GM23338 (cell line): Measurements from ENCODE around the gene SELENOF. TPM values are rescaled to one million over a fixed set of nuclear protein-coding genes. Genes with fewer than 3 reads are reported as not detected.

Experiments
- ATAC-seq: fragments of 200-7000 bp; cut with Tn5 transposase; 3 replicates; pipeline ENCODE4 v1.9.1; 2020
- DNase-seq: peaks from one replicate; pipeline ENCODE4 v3.0.0-alpha.2; 2015; ENCODE audit warnings: low spot score
- H2AFZ ChIP-seq: fragments of 200-600 bp; sonication (generic); 2 replicates; pipeline ENCODE4 v1.8.0; 2016; ENCODE audit warnings: antibody characterized with exemption, mild to moderate bottlenecking, moderate library complexity
- H3F3A ChIP-seq: fragments of 200-600 bp; sonication (generic); replicated peaks from 2 replicates; pipeline ENCODE4 v1.8.0; 2017; ENCODE audit warnings: antibody characterized with exemption, mixed run types, low read depth
- H3K27ac ChIP-seq: fragments of 200-600 bp; sonication (generic); 2 replicates; pipeline ENCODE4 v1.6.1; 2016; ENCODE audit warnings: low read depth
- H3K27me3 ChIP-seq: fragments of 200-600 bp; sonication (generic); 2 replicates; pipeline ENCODE4 v1.8.0; 2016; ENCODE audit warnings: mild to moderate bottlenecking, mixed run types, moderate library complexity; ENCODE audit not compliant: insufficient read depth
- H3K36me3 ChIP-seq: fragments of 200-600 bp; sonication (generic); 2 replicates; pipeline ENCODE4 v1.8.0; 2016; ENCODE audit warnings: mild to moderate bottlenecking; ENCODE audit not compliant: insufficient read depth
- H3K4me1 ChIP-seq: fragments of 200-600 bp; sonication (generic); 2 replicates; pipeline ENCODE4 v1.8.0; 2016; ENCODE audit warnings: mild to moderate bottlenecking, moderate library complexity; ENCODE audit not compliant: insufficient read depth
- H3K4me2 ChIP-seq: fragments of 200-600 bp; sonication (generic); 2 replicates; pipeline ENCODE4 v1.7.1; 2017; ENCODE audit warnings: mixed run types
- H3K4me3 ChIP-seq: fragments of 200-600 bp; sonication (generic); 2 replicates; pipeline ENCODE4 v1.6.1; 2016; ENCODE audit warnings: mixed run types
- H3K79me2 ChIP-seq: fragments of 200-600 bp; sonication (generic); replicated peaks from 2 replicates; pipeline ENCODE4 v1.8.0; 2017; ENCODE audit warnings: mild to moderate bottlenecking; ENCODE audit not compliant: insufficient read depth
- H3K9me2 ChIP-seq: fragments of 200-600 bp; sonication (generic); 2 replicates; pipeline ENCODE4 v1.8.0; 2017; ENCODE audit not compliant: insufficient read depth
- H4K20me1 ChIP-seq: fragments of 200-600 bp; sonication (generic); replicated peaks from 2 replicates; pipeline ENCODE4 v1.8.0; 2017; ENCODE audit warnings: mild to moderate bottlenecking; ENCODE audit not compliant: insufficient read depth
- H3K27ac Mint-ChIP-seq: 2 replicates; pipeline ENCODE4 v1.8.0; 2020; ENCODE audit warnings: inconsistent platforms, mild to moderate bottlenecking, moderate library complexity, mixed read lengths
- H3K27me3 Mint-ChIP-seq: 3 replicates; pipeline ENCODE4 v1.8.0; 2022; ENCODE audit warnings: low read depth, mild to moderate bottlenecking, moderate library complexity, mixed read lengths, inconsistent platforms; ENCODE audit not compliant: insufficient read depth, poor library complexity
- H3K36me3 Mint-ChIP-seq: 3 replicates; pipeline ENCODE4 v1.8.0; 2021; ENCODE audit warnings: low read depth, mild to moderate bottlenecking, inconsistent platforms, moderate library complexity, mixed read lengths
- H3K4me1 Mint-ChIP-seq: 3 replicates; pipeline ENCODE4 v1.8.0; 2020; ENCODE audit warnings: mild to moderate bottlenecking, inconsistent platforms, mixed read lengths
- H3K4me3 Mint-ChIP-seq: 3 replicates; pipeline ENCODE4 v1.8.0; 2021; ENCODE audit warnings: moderate library complexity, mild to moderate bottlenecking, inconsistent platforms, mixed read lengths
- H3K9me3 Mint-ChIP-seq: 3 replicates; pipeline ENCODE4 v1.8.0; 2020; ENCODE audit warnings: moderate library complexity, mild to moderate bottlenecking, inconsistent platforms, mixed read lengths
- CREB1 ChIP-seq: fragments of 250-450 bp; sonication (Bioruptor Pico); IDR thresholded peaks from 2 replicates; pipeline ENCODE4 v1.5.0; 2020; ENCODE audit warnings: low read depth, mild to moderate bottlenecking, moderate library complexity
- CTCF ChIP-seq, 2 experiments: fragments of 200-600 bp in 1 of 2; sonication (generic) in 1 of 2; conservative IDR thresholded peaks; 2 replicates each; pipeline versions ENCODE4 v1.5.1 to v1.6.1; 2016 to 2017; ENCODE audit warnings: antibody characterized with exemption in 2 of 2, low read depth in 2 of 2, mild to moderate bottlenecking in 2 of 2, moderate library complexity in 1 of 2
- ETS1 ChIP-seq: IDR thresholded peaks from 2 replicates; pipeline ENCODE4 v1.6.1; 2016; ENCODE audit warnings: antibody characterized with exemption
- EZH2 ChIP-seq: fragments of 200-600 bp; sonication (generic); IDR thresholded peaks from one replicate; pipeline ENCODE4 v1.8.0; 2017; ENCODE audit warnings: antibody characterized with exemption, mild to moderate bottlenecking, low read depth; ENCODE audit not compliant: unreplicated experiment
- EZH2phosphoT487 ChIP-seq: fragments of 200-600 bp; sonication (generic); IDR thresholded peaks from one replicate; pipeline ENCODE4 v1.8.1; 2018; ENCODE audit warnings: antibody characterized with exemption; ENCODE audit not compliant: unreplicated experiment
- NANOG ChIP-seq: IDR thresholded peaks from 2 replicates; pipeline ENCODE4 v1.6.1; 2016; ENCODE audit warnings: antibody characterized with exemption, borderline replicate concordance
- REST ChIP-seq: IDR thresholded peaks from one replicate; pipeline ENCODE4 v1.6.1; 2018; ENCODE audit warnings: antibody characterized with exemption; ENCODE audit not compliant: unreplicated experiment
- STAT1 ChIP-seq: IDR thresholded peaks from one replicate; pipeline ENCODE4 v1.6.1; 2016; ENCODE audit warnings: antibody characterized with exemption; ENCODE audit not compliant: unreplicated experiment
- polyA plus RNA-seq: library from polyadenylated mRNA; unstranded; fragments of >200 nt; fragmentation: Nextera tagmentation; extraction: Ambion mirVana; gene quantifications from 2 replicates; pipeline ENCODE4 v1.2.1, GENCODE V29; 2016
- total RNA-seq: library from RNA; depleted of rRNA; stranded (reverse); fragments of >200 nt; shearing (Covaris generic); gene quantifications from 2 replicates; pipeline ENCODE4 v1.2.3, GENCODE V29; 2014

SELENOF gene
- total and polyA plus RNA-seq, 2 experiments from 2014 or later: 113 to 142 TPM

- no peaks in the 10 kb centered on the region for H3K36me3 Mint-ChIP-seq
- Histone ChIP-seq H3K4me3 (no peak overlapping the region), H3K4me1 (no peaks in the 10 kb centered on the region), H3K9me2 (no peaks in the 10 kb centered on the region), H3K27me3 (no peaks in the 10 kb centered on the region), H3K27ac (no peak overlapping the region), H4K20me1 (no peaks in the 10 kb centered on the region), H3K79me2 (no peaks in the 10 kb centered on the region), H3K36me3 (no peaks in the 10 kb centered on the region; the same call in 1 of the 2 replicates), H3K4me2 (no peak overlapping the region), H3F3A (no peaks in the 10 kb centered on the region; the same call in 1 of the 2 replicates), H2AFZ (no peak overlapping the region)
- H3K4me1 Mint-ChIP-seq: peaks cover 2% of the 10 kb centered on the region; the same call in 2 of the 3 replicates
- ATAC-seq (no peak), DNase-seq (no peak)
- no peak overlapping the region for H3K27ac Mint-ChIP-seq
- TF ChIP-seq REST (no peak), CTCF (conservative IDR thresholded peaks at IDR 0.05; ENCODE audit: low read depth in 2 of 2) (no peak), NANOG (no peak), STAT1 (no peak), ETS1 (no peak)
- peaks cover 6% of the 10 kb centered on the region for H3K27me3 Mint-ChIP-seq
- H3K4me3 Mint-ChIP-seq: no peak overlapping the region
- no peaks in the 10 kb centered on the region for H3K9me3 Mint-ChIP-seq
Measured at GRCh38 chr1:86856196-86856595, 57.7 kb downstream of the SELENOF start.

GRCh38 chr1:86854352-86854751, 59.6 kb downstream of the SELENOF start:
- Histone ChIP-seq H3K4me2 (no peak overlapping the region), H3K27me3 (no peaks in the 10 kb centered on the region), H3K4me1 (no peaks in the 10 kb centered on the region), H3K79me2 (no peaks in the 10 kb centered on the region), H3K36me3 (no peaks in the 10 kb centered on the region; the same call in 1 of the 2 replicates), H3F3A (no peaks in the 10 kb centered on the region; the same call in 1 of the 2 replicates), H3K9me2 (no peaks in the 10 kb centered on the region), H2AFZ (no peak overlapping the region), H3K27ac (no peak overlapping the region), H4K20me1 (no peaks in the 10 kb centered on the region), H3K4me3 (no peak overlapping the region)
- no peak overlapping the region for H3K27ac Mint-ChIP-seq
- H3K27me3 Mint-ChIP-seq: peaks cover 8% of the 10 kb centered on the region
- no peaks in the 10 kb centered on the region for H3K9me3 Mint-ChIP-seq
- H3K4me3 Mint-ChIP-seq: no peak overlapping the region
- DNase-seq: no peak
- H3K4me1 Mint-ChIP-seq: no peaks in the 10 kb centered on the region
- no peak for ATAC-seq
- H3K36me3 Mint-ChIP-seq: no peaks in the 10 kb centered on the region
- no peak for TF ChIP-seq NANOG
- TF ChIP-seq EZH2phosphoT487: no peak
- no peak for TF ChIP-seq EZH2
- no peak for TF ChIP-seq CREB1
- no peak for TF ChIP-seq CTCF (conservative IDR thresholded peaks at IDR 0.05; ENCODE audit: low read depth in 2 of 2)
- TF ChIP-seq REST: no peak
